ENCODE results near the gene HMCN1. TPM values are rescaled to one million over a fixed set of nuclear protein-coding genes. Genes with fewer than 3 reads are reported as not detected.

The HMCN1 gene
- total RNA-seq, 6 donors from 2014 or later: 15.7 to 43.3 (median 27.2) TPM

DNA sequence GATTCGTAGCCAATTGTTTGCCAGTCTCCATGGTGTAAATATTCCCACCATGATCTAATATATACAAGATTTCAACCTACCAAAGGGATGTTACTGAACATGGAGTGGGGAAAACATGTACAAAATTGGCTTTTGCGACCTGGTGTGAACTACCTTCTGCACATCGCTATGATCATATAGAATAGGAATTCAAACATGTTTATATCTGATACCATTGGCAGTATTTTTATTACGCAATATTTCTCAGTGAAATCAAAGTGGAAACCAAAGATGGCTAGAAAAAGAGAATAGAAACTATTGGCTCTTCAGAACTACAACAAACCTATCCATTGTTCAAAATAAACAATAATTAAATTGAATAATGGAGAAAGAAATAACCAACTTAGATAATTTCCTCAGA is 355.7 kb downstream of the HMCN1 start:
- 90 to 91% methylated on average over 4 of the region's 4 CpGs for WGBS, 2 donors
- no peak for DNase-seq

DNA sequence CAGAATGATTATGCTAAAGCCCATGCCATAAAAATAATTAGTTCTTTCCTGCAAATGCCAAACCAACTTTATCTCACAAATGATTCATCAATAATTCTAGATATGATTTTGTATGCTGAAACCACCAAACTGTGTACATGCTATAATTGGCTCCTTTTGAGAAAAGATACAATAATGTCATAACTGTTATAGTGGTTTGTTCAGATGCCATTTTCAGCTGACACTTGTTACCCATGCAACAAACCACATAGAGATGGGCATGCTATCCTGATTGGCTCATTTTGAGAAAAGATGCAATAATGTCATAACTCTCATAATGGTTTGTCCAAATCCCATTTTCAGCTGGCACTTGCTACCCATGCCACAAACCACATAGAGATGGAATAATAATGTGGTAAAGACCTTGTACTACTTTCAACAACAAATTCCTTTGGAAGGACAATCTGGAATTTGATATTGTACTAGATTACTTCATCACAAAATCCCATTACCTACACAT is 357.1 kb downstream of the HMCN1 start:
- peaks cover 6 to 21% (median 12%) of the 10 kb centered on the region in 4 donors for H3K4me1 ChIP-seq
- H3K9me3 ChIP-seq: no peaks in the 10 kb centered on the region
- no peaks in the 10 kb centered on the region for H3K36me3 ChIP-seq
- DNase-seq (no peak), ATAC-seq (ENCODE audit: low FRiP score in 2 of 2) (no peak)
- H3K27me3 ChIP-seq: no peaks in the 10 kb centered on the region
- no peak for TF ChIP-seq POLR2A (IDR thresholded peaks at IDR 0.05)
- TF ChIP-seq CTCF (IDR thresholded peaks at IDR 0.05): no peak
- TF ChIP-seq EP300 (IDR thresholded peaks at IDR 0.05): no peak
- no peak for TF ChIP-seq POLR2AphosphoS5 (IDR thresholded peaks at IDR 0.05)
- no peak overlapping the region for H3K4me3 ChIP-seq
- no peak overlapping the region for H3K27ac ChIP-seq

More for the DNA sequence above, 355.7 kb downstream of the HMCN1 start:
- H3K36me3 ChIP-seq: no peaks in the 10 kb centered on the region
- peaks cover 6 to 21% (median 12%) of the 10 kb centered on the region in 4 donors for H3K4me1 ChIP-seq
- TF ChIP-seq EP300 (IDR thresholded peaks at IDR 0.05): no peak
- no peak for TF ChIP-seq POLR2AphosphoS5 (IDR thresholded peaks at IDR 0.05)
- no peak for TF ChIP-seq CTCF (IDR thresholded peaks at IDR 0.05)
- TF ChIP-seq POLR2A (IDR thresholded peaks at IDR 0.05): no peak
- H3K27ac ChIP-seq: no peak overlapping the region
- no peak overlapping the region for H3K4me3 ChIP-seq
- no peaks in the 10 kb centered on the region for H3K27me3 ChIP-seq
- no peak for ATAC-seq (ENCODE audit: low FRiP score in 2 of 2)
- no peaks in the 10 kb centered on the region for H3K9me3 ChIP-seq

- no peaks in the 10 kb centered on the region for H3K36me3 ChIP-seq
- no peak overlapping the region for H3K4me3 ChIP-seq
- no peaks in the 10 kb centered on the region for H3K9me3 ChIP-seq
- peaks cover 6 to 21% (median 12%) of the 10 kb centered on the region in 4 donors for H3K4me1 ChIP-seq
- peak in 1 of 2 donors; percentile 66 for ATAC-seq (ENCODE audit: low FRiP score in 2 of 2)
- 24 to 31% methylated on average over 2 of the region's 2 CpGs for WGBS, 2 donors
- H3K27ac ChIP-seq: peak overlapping the region in 2 of 4 donors; percentile 46 to 51
- no peak for DNase-seq
- no peaks in the 10 kb centered on the region for H3K27me3 ChIP-seq
- TF ChIP-seq CTCF (IDR thresholded peaks at IDR 0.05) (no peak), POLR2A (IDR thresholded peaks at IDR 0.05) (no peak), EP300 (IDR thresholded peaks at IDR 0.05) (no peak), POLR2AphosphoS5 (IDR thresholded peaks at IDR 0.05) (no peak)
Observed at GRCh38 chr1:186093437-186093836, 359.2 kb downstream of the HMCN1 start.

GRCh38 chr1:186094172-186094571 is 360.0 kb downstream of the HMCN1 start:
- peaks cover 6 to 21% (median 12%) of the 10 kb centered on the region in 4 donors for H3K4me1 ChIP-seq
- H3K27me3 ChIP-seq: no peaks in the 10 kb centered on the region
- no peaks in the 10 kb centered on the region for H3K36me3 ChIP-seq
- no peaks in the 10 kb centered on the region for H3K9me3 ChIP-seq
- WGBS, 2 donors: 46 to 52% methylated on average over 2 of the region's 2 CpGs
- TF ChIP-seq POLR2AphosphoS5 (IDR thresholded peaks at IDR 0.05) (no peak), EP300 (IDR thresholded peaks at IDR 0.05) (peak in 1 of 4 donors; percentile 47)
- H3K27ac ChIP-seq: peak overlapping the region in 2 of 4 donors; percentile 46 to 51
- H3K4me3 ChIP-seq: no peak overlapping the region
- ATAC-seq (ENCODE audit: low FRiP score in 2 of 2) (peak; percentile 68 to 71), DNase-seq (no peak)

DNA sequence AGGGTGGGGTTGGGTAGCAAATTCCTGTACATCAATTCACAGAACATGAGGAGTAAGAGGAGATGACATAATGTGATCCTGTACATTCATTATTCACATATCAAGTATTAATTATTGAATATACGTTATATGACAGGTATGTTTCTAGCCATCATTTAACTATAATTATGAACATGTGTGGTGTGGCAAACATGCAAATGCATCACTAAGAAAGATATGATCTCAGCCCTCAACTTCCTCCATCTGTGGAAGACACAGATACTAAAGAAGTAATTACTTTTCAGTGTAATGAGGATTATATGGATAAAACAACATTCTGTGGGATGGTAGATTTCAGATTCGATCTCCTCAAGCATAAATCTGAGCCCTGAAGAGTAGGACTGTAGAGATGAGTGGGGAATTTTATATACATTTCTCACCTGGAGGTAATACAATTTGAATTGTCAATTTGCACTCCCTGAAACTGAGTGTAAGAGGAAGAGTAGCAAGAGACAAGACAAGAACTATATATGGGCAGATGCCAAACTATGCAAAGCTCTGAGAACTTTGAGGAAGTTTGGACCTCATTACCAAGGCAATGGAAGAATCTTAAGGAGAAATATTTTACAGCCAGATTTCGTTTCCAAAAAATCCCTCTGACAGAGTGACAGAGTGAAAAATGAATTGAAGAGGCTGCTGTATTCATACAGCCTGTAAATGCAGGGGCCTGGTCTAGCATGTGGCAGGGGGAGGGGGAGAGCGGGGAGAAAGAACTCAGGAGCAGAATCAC is 365.3 kb downstream of the HMCN1 start:
- no peak for ATAC-seq (ENCODE audit: low FRiP score in 2 of 2)
- H3K4me3 ChIP-seq: no peak overlapping the region
- H3K27ac ChIP-seq: no peak overlapping the region
- no peaks in the 10 kb centered on the region for H3K36me3 ChIP-seq
- H3K27me3 ChIP-seq: no peaks in the 10 kb centered on the region
- no peak for DNase-seq
- peaks cover 0 to 10% (median 4%) of the 10 kb centered on the region in 4 donors for H3K4me1 ChIP-seq
- H3K9me3 ChIP-seq: no peaks in the 10 kb centered on the region
- no peak for TF ChIP-seq CTCF (IDR thresholded peaks at IDR 0.05)
- no peak for TF ChIP-seq POLR2AphosphoS5 (IDR thresholded peaks at IDR 0.05)
- TF ChIP-seq EP300 (IDR thresholded peaks at IDR 0.05): no peak
- TF ChIP-seq POLR2A (IDR thresholded peaks at IDR 0.05): no peak
- WGBS, 2 donors: 70 to 88% methylated on average over 4 of the region's 4 CpGs

All from upper lobe of left lung (tissue), 6 donors.